ENCODE data around the gene PKP1.

The PKP1 gene

GRCh38 chr1:201351617-201352016 lies 68.3 kb downstream of the PKP1 start:
- no peak for DNase-seq (ENCODE audit: low read depth)

GRCh38 chr1:201353186-201353940 lies 70.1 kb downstream of the PKP1 start:
- DNase-seq (ENCODE audit: low read depth) = no peak

- no peak for DNase-seq (ENCODE audit: low read depth)
Measured at GRCh38 chr1:201354151-201354900, 71.0 kb downstream of the PKP1 start.

- DNase-seq (ENCODE audit: low read depth) = no peak
Measured at GRCh38 chr1:201354901-201355295, 71.6 kb downstream of the PKP1 start.

GRCh38 chr1:201355471-201355870 lies 72.2 kb downstream of the PKP1 start:
- no peak for DNase-seq (ENCODE audit: low read depth)

- DNase-seq (ENCODE audit: low read depth) = no peak
Measured at GRCh38 chr1:201356236-201356635, 72.9 kb downstream of the PKP1 start.

GRCh38 chr1:201356701-201357100 lies 73.4 kb downstream of the PKP1 start:
- no peak for DNase-seq (ENCODE audit: low read depth)

- no peak for DNase-seq (ENCODE audit: low read depth)
Measured at GRCh38 chr1:201357211-201357610, 73.9 kb downstream of the PKP1 start.

- no peak for DNase-seq (ENCODE audit: low read depth)
Measured at GRCh38 chr1:201357636-201358348, 74.5 kb downstream of the PKP1 start.

GRCh38 chr1:201358596-201358995 lies 75.3 kb downstream of the PKP1 start:
- no peak for DNase-seq (ENCODE audit: low read depth)

GRCh38 chr1:201359031-201359872 lies 75.9 kb downstream of the PKP1 start:
- no peak for DNase-seq (ENCODE audit: low read depth)

- no peak for DNase-seq (ENCODE audit: low read depth)
Measured at GRCh38 chr1:201359873-201360210, 76.5 kb downstream of the PKP1 start.

GRCh38 chr1:201360486-201360885 lies 77.2 kb downstream of the PKP1 start:
- DNase-seq (ENCODE audit: low read depth) = no peak

GRCh38 chr1:201360901-201361651 lies 77.8 kb downstream of the PKP1 start:
- no peak for DNase-seq (ENCODE audit: low read depth)

GRCh38 chr1:201361652-201362504 lies 78.6 kb downstream of the PKP1 start:
- no peak for DNase-seq (ENCODE audit: low read depth)

GRCh38 chr1:201362906-201363305 lies 79.6 kb downstream of the PKP1 start:
- no peak for DNase-seq (ENCODE audit: low read depth)

- no peak for DNase-seq (ENCODE audit: low read depth)
Measured at GRCh38 chr1:201363467-201363866, 80.2 kb downstream of the PKP1 start.

GRCh38 chr1:201364808-201365105 lies 81.5 kb downstream of the PKP1 start:
- no peak for DNase-seq (ENCODE audit: low read depth)

- DNase-seq (ENCODE audit: low read depth) = no peak
Measured at GRCh38 chr1:201365251-201365650, 81.9 kb downstream of the PKP1 start.

- DNase-seq (ENCODE audit: low read depth) = no peak
Measured at GRCh38 chr1:201366696-201367095, 83.4 kb downstream of the PKP1 start.

GRCh38 chr1:201369209-201369608 lies 85.9 kb downstream of the PKP1 start:
- no peak for DNase-seq (ENCODE audit: low read depth)
